ENCODE measurements around the gene ZFPL1.

The ZFPL1 gene

DNA sequence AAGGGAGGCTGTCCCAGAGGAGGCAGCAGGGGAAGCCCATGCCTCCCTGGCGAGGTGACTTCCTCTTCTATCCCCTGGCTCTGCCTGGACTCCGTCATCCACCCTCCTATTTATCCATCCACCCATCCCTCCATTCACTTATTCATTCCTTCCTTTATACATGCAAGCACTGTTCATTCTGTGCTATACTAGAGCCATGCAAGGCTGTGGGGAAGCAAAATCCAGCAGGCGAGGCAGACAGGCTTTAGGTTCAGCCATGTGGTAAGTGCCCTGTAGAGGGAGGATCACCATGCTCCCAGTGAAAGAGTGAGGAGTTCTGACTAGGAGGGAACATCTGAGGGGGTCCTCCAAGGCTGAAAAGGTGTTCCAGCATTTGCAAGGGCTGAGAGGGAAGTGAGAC lies 24.5 kb upstream of the ZFPL1 start:
- FAIRE-seq: no peak
- TF ChIP-seq TAF1 (IDR thresholded peaks at IDR 0.05; ENCODE audit: low read depth, low read length) (no peak), POLR2AphosphoS5 (IDR thresholded peaks at IDR 0.05; ENCODE audit: low read depth, low read length) (no peak), POLR2A (IDR thresholded peaks at IDR 0.05; ENCODE audit: low read depth, low read length) (no peak), POU2F2 (IDR thresholded peaks at IDR 0.05; ENCODE audit: low read depth, low read length) (no peak), PAX5 (IDR thresholded peaks at IDR 0.05; ENCODE audit: insufficient read depth, low read length, severe bottlenecking) (no peak), SPI1 (IDR thresholded peaks at IDR 0.05; ENCODE audit: low read depth, low read length) (no peak)
- no peak for DNase-seq (ENCODE audit: insufficient read length, low spot score)

- no peak for FAIRE-seq
Measured at GRCh38 chr11:65059959-65060824, 23.8 kb upstream of the ZFPL1 start.

GRCh38 chr11:65060913-65061408 lies 23.1 kb upstream of the ZFPL1 start:
- no peak for DNase-seq (ENCODE audit: insufficient read length, low spot score)
- TF ChIP-seq POLR2AphosphoS5 (IDR thresholded peaks at IDR 0.05; ENCODE audit: low read depth, low read length) (no peak), POLR2A (IDR thresholded peaks at IDR 0.05; ENCODE audit: low read depth, low read length) (no peak), TAF1 (IDR thresholded peaks at IDR 0.05; ENCODE audit: low read depth, low read length) (no peak), POU2F2 (IDR thresholded peaks at IDR 0.05; ENCODE audit: low read depth, low read length) (no peak), SPI1 (IDR thresholded peaks at IDR 0.05; ENCODE audit: low read depth, low read length) (no peak), PAX5 (IDR thresholded peaks at IDR 0.05; ENCODE audit: insufficient read depth, low read length, severe bottlenecking) (no peak)
- no peak for FAIRE-seq

More at GRCh38 chr11:65059959-65060824, 23.8 kb upstream of the ZFPL1 start:
- no peak for DNase-seq (ENCODE audit: insufficient read length, low spot score)
- no peak for TF ChIP-seq POLR2A (IDR thresholded peaks at IDR 0.05; ENCODE audit: low read depth, low read length)
- TF ChIP-seq POLR2AphosphoS5 (IDR thresholded peaks at IDR 0.05; ENCODE audit: low read depth, low read length): no peak
- no peak for TF ChIP-seq TAF1 (IDR thresholded peaks at IDR 0.05; ENCODE audit: low read depth, low read length)
- TF ChIP-seq SPI1 (IDR thresholded peaks at IDR 0.05; ENCODE audit: low read depth, low read length): no peak
- TF ChIP-seq POU2F2 (IDR thresholded peaks at IDR 0.05; ENCODE audit: low read depth, low read length): no peak
- no peak for TF ChIP-seq PAX5 (IDR thresholded peaks at IDR 0.05; ENCODE audit: insufficient read depth, low read length, severe bottlenecking)

GRCh38 chr11:65063532-65063931 lies 20.5 kb upstream of the ZFPL1 start:
- FAIRE-seq (no peak), DNase-seq (ENCODE audit: insufficient read length, low spot score) (no peak)

GRCh38 chr11:65064847-65065240 lies 19.2 kb upstream of the ZFPL1 start:
- TF ChIP-seq POLR2A (IDR thresholded peaks at IDR 0.05; ENCODE audit: low read depth, low read length) (no peak), PAX5 (IDR thresholded peaks at IDR 0.05; ENCODE audit: insufficient read depth, low read length, severe bottlenecking) (no peak), POLR2AphosphoS5 (IDR thresholded peaks at IDR 0.05; ENCODE audit: low read depth, low read length) (no peak), SPI1 (IDR thresholded peaks at IDR 0.05; ENCODE audit: low read depth, low read length) (no peak), POU2F2 (IDR thresholded peaks at IDR 0.05; ENCODE audit: low read depth, low read length) (no peak)
- DNase-seq (ENCODE audit: insufficient read length, low spot score) (no peak), FAIRE-seq (no peak)

More at GRCh38 chr11:65063532-65063931, 20.5 kb upstream of the ZFPL1 start:
- no peak for TF ChIP-seq PAX5 (IDR thresholded peaks at IDR 0.05; ENCODE audit: insufficient read depth, low read length, severe bottlenecking)
- TF ChIP-seq POLR2AphosphoS5 (IDR thresholded peaks at IDR 0.05; ENCODE audit: low read depth, low read length): no peak
- no peak for TF ChIP-seq TAF1 (IDR thresholded peaks at IDR 0.05; ENCODE audit: low read depth, low read length)
- TF ChIP-seq POU2F2 (IDR thresholded peaks at IDR 0.05; ENCODE audit: low read depth, low read length): no peak
- no peak for TF ChIP-seq SPI1 (IDR thresholded peaks at IDR 0.05; ENCODE audit: low read depth, low read length)
- TF ChIP-seq POLR2A (IDR thresholded peaks at IDR 0.05; ENCODE audit: low read depth, low read length): no peak

DNA sequence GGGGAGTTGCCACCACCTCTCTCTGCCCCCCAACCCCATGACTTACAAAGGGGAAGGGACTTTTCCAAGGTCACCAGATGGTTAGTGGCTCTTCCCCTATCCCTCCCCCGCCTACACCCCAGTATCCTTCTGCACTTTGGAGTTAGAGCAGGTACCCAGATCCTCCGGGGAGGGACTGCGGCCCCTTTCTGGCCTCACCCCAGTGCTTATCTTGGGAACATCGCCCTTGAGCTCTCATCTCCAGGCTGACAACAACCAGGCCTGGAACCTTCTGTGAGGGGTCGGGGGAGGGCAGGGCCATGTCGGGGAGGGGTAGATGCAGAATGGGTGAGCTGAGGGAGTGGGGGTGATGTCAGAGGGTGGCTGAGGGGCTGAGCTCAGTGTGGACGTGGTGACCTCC lies 18.2 kb upstream of the ZFPL1 start:
- DNase-seq (ENCODE audit: insufficient read length, low spot score) (no peak), FAIRE-seq (no peak)
- TF ChIP-seq TAF1 (IDR thresholded peaks at IDR 0.05; ENCODE audit: low read depth, low read length): no peak
- TF ChIP-seq SPI1 (IDR thresholded peaks at IDR 0.05; ENCODE audit: low read depth, low read length): no peak
- TF ChIP-seq PAX5 (IDR thresholded peaks at IDR 0.05; ENCODE audit: insufficient read depth, low read length, severe bottlenecking): no peak
- TF ChIP-seq POLR2AphosphoS5 (IDR thresholded peaks at IDR 0.05; ENCODE audit: low read depth, low read length): no peak
- no peak for TF ChIP-seq POU2F2 (IDR thresholded peaks at IDR 0.05; ENCODE audit: low read depth, low read length)
- TF ChIP-seq POLR2A (IDR thresholded peaks at IDR 0.05; ENCODE audit: low read depth, low read length): no peak

GRCh38 chr11:65066315-65066714 lies 17.7 kb upstream of the ZFPL1 start:
- TF ChIP-seq SPI1 (IDR thresholded peaks at IDR 0.05; ENCODE audit: low read depth, low read length): no peak
- TF ChIP-seq POLR2AphosphoS5 (IDR thresholded peaks at IDR 0.05; ENCODE audit: low read depth, low read length): no peak
- no peak for TF ChIP-seq POU2F2 (IDR thresholded peaks at IDR 0.05; ENCODE audit: low read depth, low read length)
- no peak for TF ChIP-seq PAX5 (IDR thresholded peaks at IDR 0.05; ENCODE audit: insufficient read depth, low read length, severe bottlenecking)
- no peak for TF ChIP-seq TAF1 (IDR thresholded peaks at IDR 0.05; ENCODE audit: low read depth, low read length)
- TF ChIP-seq POLR2A (IDR thresholded peaks at IDR 0.05; ENCODE audit: low read depth, low read length): no peak
- DNase-seq (ENCODE audit: insufficient read length, low spot score): no peak
- no peak for FAIRE-seq

- no peak for DNase-seq (ENCODE audit: insufficient read length, low spot score)
- no peak for FAIRE-seq
- no peak for TF ChIP-seq TAF1 (IDR thresholded peaks at IDR 0.05; ENCODE audit: low read depth, low read length)
- TF ChIP-seq POLR2A (IDR thresholded peaks at IDR 0.05; ENCODE audit: low read depth, low read length): no peak
- no peak for TF ChIP-seq SPI1 (IDR thresholded peaks at IDR 0.05; ENCODE audit: low read depth, low read length)
- TF ChIP-seq POLR2AphosphoS5 (IDR thresholded peaks at IDR 0.05; ENCODE audit: low read depth, low read length): no peak
- no peak for TF ChIP-seq POU2F2 (IDR thresholded peaks at IDR 0.05; ENCODE audit: low read depth, low read length)
- no peak for TF ChIP-seq PAX5 (IDR thresholded peaks at IDR 0.05; ENCODE audit: insufficient read depth, low read length, severe bottlenecking)
Measured at GRCh38 chr11:65066805-65067291, 17.2 kb upstream of the ZFPL1 start.

GRCh38 chr11:65067446-65067845 lies 16.6 kb upstream of the ZFPL1 start:
- DNase-seq (ENCODE audit: insufficient read length, low spot score): no peak
- no peak for FAIRE-seq
- no peak for TF ChIP-seq POLR2A (IDR thresholded peaks at IDR 0.05; ENCODE audit: low read depth, low read length)
- TF ChIP-seq TAF1 (IDR thresholded peaks at IDR 0.05; ENCODE audit: low read depth, low read length): no peak
- TF ChIP-seq POLR2AphosphoS5 (IDR thresholded peaks at IDR 0.05; ENCODE audit: low read depth, low read length): no peak
- TF ChIP-seq PAX5 (IDR thresholded peaks at IDR 0.05; ENCODE audit: insufficient read depth, low read length, severe bottlenecking): no peak
- TF ChIP-seq SPI1 (IDR thresholded peaks at IDR 0.05; ENCODE audit: low read depth, low read length): no peak
